Non-pigmented ciliary epithelial cell (primary cell): ENCODE measurements around the gene FAM162A.
"Not testable (repeated sequence)": the region's sequence is repeated elsewhere in the genome, so short reads cannot be mapped to it uniquely, and the experiment has no call there.

Experiments used
- DNase-seq: peaks from one replicate; pipeline ENCODE4 v3.0.0-alpha.2; 2010; ENCODE audit warnings: low read depth

Gene FAM162A

GRCh38 chr3:122421836-122422235, 37.9 kb downstream of the FAM162A start:
- DNase-seq: no peak

DNA sequence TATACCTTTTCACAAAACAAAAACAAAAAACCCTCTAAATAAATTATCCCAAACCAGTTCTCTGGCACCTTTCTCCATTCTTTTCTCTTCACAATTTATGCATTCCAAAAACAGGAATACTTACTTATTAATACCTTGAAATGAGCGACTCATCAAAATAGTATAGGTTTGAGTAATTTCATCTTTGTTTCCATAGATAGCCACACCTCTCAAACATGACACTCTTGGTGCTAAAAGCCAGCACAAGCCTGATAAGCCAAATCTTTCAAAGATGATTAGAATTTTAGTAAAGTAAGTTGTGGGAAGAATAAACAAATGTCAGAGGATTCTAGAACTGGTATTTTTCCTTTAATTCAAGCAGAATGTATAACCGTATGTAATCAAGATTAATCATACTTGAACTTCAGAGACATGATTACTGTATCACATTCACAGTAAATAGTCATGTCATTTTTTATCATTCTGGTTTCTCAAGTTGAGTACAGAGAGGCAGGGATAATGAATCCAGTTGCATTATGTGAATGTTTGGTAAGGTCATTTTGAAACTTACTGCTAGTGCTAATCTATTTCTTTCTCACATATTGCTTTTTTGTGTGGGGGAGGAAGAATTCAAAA, 44.0 kb downstream of the FAM162A start:
- DNase-seq: no peak

- no peak for DNase-seq
These were observed 46.4 kb downstream of the FAM162A start for GRCh38 chr3:122430371-122430770.

GRCh38 chr3:122435950-122436349, 52.0 kb downstream of the FAM162A start:
- no peak for DNase-seq

- DNase-seq: no peak
These were observed 59.1 kb downstream of the FAM162A start for GRCh38 chr3:122443090-122443489.

GRCh38 chr3:122443762-122444490, 59.9 kb downstream of the FAM162A start:
- DNase-seq: not testable (repeated sequence)

GRCh38 chr3:122444491-122444887, 60.5 kb downstream of the FAM162A start:
- DNase-seq: not testable (repeated sequence)

GRCh38 chr3:122448218-122448617, 64.2 kb downstream of the FAM162A start:
- not testable (repeated sequence) for DNase-seq

DNA sequence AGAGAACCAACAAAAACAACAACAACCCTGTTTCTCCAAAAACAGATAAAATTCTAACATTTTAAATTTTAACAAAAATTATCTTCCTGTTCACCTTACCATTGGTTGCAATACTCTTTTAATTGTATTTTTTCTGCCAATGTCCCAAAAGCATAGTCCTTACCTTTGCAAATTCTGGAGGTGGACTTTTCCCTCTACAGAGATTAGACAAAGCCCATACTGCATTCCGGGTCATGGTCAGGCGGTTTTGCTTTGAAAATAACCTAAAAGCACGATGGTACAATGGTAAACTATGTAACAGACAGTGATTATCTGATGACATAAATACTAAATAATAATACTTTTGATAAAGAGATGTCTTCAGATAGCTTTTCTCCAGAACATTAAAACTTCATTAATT, 67.4 kb downstream of the FAM162A start:
- DNase-seq: no peak

GRCh38 chr3:122456074-122456473, 72.1 kb downstream of the FAM162A start:
- no peak for DNase-seq

- no peak for DNase-seq
These were observed 73.7 kb downstream of the FAM162A start for GRCh38 chr3:122457706-122458105.

- peak; percentile 14 for DNase-seq
These were observed 75.0 kb downstream of the FAM162A start for GRCh38 chr3:122458992-122459391.

DNA sequence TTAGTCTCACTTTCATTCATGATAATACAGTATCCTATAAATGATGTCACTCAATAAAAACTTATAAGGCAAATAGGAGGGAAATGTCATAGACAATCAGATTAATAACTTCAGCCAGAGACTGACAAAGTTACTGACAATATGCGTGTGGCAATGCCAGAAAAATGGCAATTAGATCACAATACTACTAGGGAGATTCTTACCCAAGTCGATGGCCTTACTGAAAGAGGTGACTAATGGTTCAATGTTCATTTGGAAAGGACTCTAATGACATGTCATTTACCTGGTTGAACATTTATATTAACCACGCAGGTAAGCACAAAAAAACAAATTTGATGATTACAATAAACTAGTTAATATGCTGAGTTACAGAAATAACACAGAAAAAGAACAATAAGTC, 77.8 kb downstream of the FAM162A start:
- DNase-seq: no peak
